Measurements from ENCODE around the gene SEMA5B. TPM values are rescaled to one million over a fixed set of nuclear protein-coding genes. Genes with fewer than 3 reads are reported as not detected.
A peak's percentile ranks its signal among the peaks of the same experiment; 100 is the strongest.

SEMA5B gene
- total RNA-seq, 1 experiment from 2014 or later, result 0.04 TPM

DNA sequence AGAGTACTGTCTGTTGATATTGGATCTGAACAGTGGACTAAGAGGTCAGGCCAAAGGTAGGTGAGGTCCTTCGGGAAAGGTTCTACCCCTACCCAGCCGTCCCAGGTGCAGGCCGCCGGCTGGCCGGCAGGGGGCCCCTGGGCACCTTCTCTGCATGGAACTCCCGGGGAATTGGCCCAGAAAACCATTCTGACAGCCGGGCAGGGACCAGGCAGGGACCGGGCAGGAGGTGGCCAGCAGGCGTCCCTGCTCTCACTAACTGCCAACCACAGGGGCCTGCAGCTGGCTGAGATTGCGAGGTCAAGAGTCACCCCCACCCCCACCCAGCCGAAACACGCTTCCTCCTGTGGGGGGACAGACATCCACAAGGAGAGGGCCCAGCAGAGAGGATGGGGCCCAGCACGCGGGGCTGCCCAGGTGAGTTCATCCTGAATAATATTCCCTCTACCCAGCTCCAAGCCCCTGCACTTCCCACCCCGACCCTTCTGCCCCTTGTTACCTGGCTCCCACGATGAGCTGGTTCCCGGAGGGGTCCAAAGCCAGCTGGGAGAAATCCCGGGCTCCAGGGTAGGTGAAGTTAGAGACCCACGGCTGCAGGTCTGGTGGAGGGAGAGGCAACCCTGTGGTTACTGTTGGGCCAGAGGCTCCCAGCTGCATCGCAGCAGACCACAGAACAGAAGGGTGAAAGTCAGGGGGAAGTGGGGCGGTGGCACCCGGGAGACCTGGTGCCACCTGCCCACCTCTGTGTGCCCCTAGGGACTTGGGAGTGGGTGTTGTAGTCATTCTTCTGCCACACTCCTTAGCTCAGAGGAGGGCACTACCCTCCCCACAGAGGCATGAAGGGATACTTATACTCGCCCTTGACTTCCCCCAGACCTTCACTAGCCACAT is 84.4 kb downstream of the SEMA5B start:
- H3K9me3 ChIP-seq (ENCODE audit: low read length), result no peaks in the 10 kb centered on the region
- H3K9me2 ChIP-seq (replicated peaks; ENCODE audit: low read length), result no peaks in the 10 kb centered on the region
- ATAC-seq (peak; percentile 89), DNase-seq (peak; percentile 84)
- H3K27me3 ChIP-seq (ENCODE audit: low read length), result no peaks in the 10 kb centered on the region
- POLR2A ChIA-PET (ENCODE audit: unreplicated experiment), result no interaction called here
- H3K27ac ChIP-seq (ENCODE audit: low read length), result no peak overlapping the region
- no peaks in the 10 kb centered on the region for H3F3A ChIP-seq (ENCODE audit: low read length, unreplicated experiment)
- peaks cover 19% of the 10 kb centered on the region for H3K4me1 ChIP-seq (ENCODE audit: insufficient read depth, low read length)
- H3K9ac ChIP-seq (ENCODE audit: low read length), result no peak overlapping the region
- H3K36me3 ChIP-seq (ENCODE audit: low read depth, low read length), result no peaks in the 10 kb centered on the region
- no peak overlapping the region for H2AFZ ChIP-seq (ENCODE audit: low read length)
- H3K79me2 ChIP-seq (ENCODE audit: low read length), result no peaks in the 10 kb centered on the region
- CTCF ChIA-PET, result interaction anchor here (0.5 to 1.5 kb wide), 4 partner anchors 72 to 205 kb away, joined by 3 to 8 read pairs (median 4); no protein-coding TSS in a partner anchor
- H3K4me3 ChIP-seq (ENCODE audit: low read length), result no peak overlapping the region
- no peaks in the 10 kb centered on the region for H4K20me1 ChIP-seq (ENCODE audit: low read length)
- BruUV-seq (replicated peaks), result no TSS peak
- intact Hi-C loops (cut with micrococcal nuclease), result loop anchor here (1.0 to 2.0 kb wide), 3 partner anchors 85 to 316 kb away; no protein-coding TSS in a partner anchor
- TF ChIP-seq, protein P1, sequence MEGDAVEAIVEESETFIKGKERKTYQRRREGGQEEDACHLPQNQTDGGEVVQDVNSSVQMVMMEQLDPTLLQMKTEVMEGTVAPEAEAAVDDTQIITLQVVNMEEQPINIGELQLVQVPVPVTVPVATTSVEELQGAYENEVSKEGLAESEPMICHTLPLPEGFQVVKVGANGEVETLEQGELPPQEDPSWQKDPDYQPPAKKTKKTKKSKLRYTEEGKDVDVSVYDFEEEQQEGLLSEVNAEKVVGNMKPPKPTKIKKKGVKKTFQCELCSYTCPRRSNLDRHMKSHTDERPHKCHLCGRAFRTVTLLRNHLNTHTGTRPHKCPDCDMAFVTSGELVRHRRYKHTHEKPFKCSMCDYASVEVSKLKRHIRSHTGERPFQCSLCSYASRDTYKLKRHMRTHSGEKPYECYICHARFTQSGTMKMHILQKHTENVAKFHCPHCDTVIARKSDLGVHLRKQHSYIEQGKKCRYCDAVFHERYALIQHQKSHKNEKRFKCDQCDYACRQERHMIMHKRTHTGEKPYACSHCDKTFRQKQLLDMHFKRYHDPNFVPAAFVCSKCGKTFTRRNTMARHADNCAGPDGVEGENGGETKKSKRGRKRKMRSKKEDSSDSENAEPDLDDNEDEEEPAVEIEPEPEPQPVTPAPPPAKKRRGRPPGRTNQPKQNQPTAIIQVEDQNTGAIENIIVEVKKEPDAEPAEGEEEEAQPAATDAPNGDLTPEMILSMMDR (conservative IDR thresholded peaks at IDR 0.05; ENCODE audit: low read depth, low read length), result peak; percentile 98
- TF ChIP-seq EZH2phosphoT487 (IDR thresholded peaks at IDR 0.05; ENCODE audit: borderline replicate concordance, low read length), result no peak
- H3K4me2 ChIP-seq (ENCODE audit: low read length), result no peak overlapping the region

DNA sequence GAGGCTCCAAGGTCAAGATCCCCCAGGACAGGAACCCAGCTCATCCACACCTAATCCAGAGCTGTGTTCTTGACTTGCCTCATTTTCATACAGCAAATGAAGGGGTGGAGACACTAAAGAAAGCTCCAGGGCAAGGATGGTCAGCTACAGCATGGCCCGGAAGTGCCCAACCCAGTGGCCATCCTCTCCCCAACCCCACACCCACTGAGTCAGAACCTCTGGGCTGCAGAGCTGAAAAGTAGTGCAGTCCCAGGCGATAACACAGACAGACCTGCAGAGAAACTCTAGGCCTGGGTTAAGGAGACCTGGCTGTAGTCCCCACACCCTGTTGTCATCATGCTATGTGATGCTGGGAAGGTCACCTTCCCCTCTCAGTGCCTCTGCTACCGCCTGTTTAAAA is 85.3 kb downstream of the SEMA5B start:
- H3K79me2 ChIP-seq (ENCODE audit: low read length), result no peaks in the 10 kb centered on the region
- H3K4me2 ChIP-seq (ENCODE audit: low read length), result no peak overlapping the region
- H3K36me3 ChIP-seq (ENCODE audit: low read depth, low read length), result no peaks in the 10 kb centered on the region
- no peak overlapping the region for H3K9ac ChIP-seq (ENCODE audit: low read length)
- H3K9me2 ChIP-seq (replicated peaks; ENCODE audit: low read length), result no peaks in the 10 kb centered on the region
- BruUV-seq (replicated peaks), result no TSS peak
- ChIA-PET CTCF (interaction anchor here (0.5 to 1.5 kb wide), 3 partner anchors 156 to 206 kb away, joined by 3 to 8 read pairs (median 5); no protein-coding TSS in a partner anchor), POLR2A (ENCODE audit: unreplicated experiment) (no interaction called here)
- no peaks in the 10 kb centered on the region for H4K20me1 ChIP-seq (ENCODE audit: low read length)
- DNase-seq, result peak; percentile 30
- H3K4me1 ChIP-seq (ENCODE audit: insufficient read depth, low read length), result peaks cover 10% of the 10 kb centered on the region
- H2AFZ ChIP-seq (ENCODE audit: low read length), result no peak overlapping the region
- H3K27me3 ChIP-seq (ENCODE audit: low read length), result no peaks in the 10 kb centered on the region
- TF ChIP-seq, protein P1 (conservative IDR thresholded peaks at IDR 0.05; ENCODE audit: low read depth, low read length), result no peak
- no peak for TF ChIP-seq EZH2phosphoT487 (IDR thresholded peaks at IDR 0.05; ENCODE audit: borderline replicate concordance, low read length)
- no peak for TF ChIP-seq EZH2 (IDR thresholded peaks at IDR 0.05; ENCODE audit: low read length, unreplicated experiment)
- intact Hi-C loops (cut with micrococcal nuclease), result loop anchor here (2.0 kb wide), 2 partner anchors 187 to 317 kb away; no protein-coding TSS in a partner anchor
- H3K9me3 ChIP-seq (ENCODE audit: low read length), result no peaks in the 10 kb centered on the region
- H3K4me3 ChIP-seq (ENCODE audit: low read length), result no peak overlapping the region
- no peak overlapping the region for H3K27ac ChIP-seq (ENCODE audit: low read length)
- no peaks in the 10 kb centered on the region for H3F3A ChIP-seq (ENCODE audit: low read length, unreplicated experiment)
- peak; percentile 54 for ATAC-seq

All from PC-3 (cell line).